Tibial artery (tissue), 4 donors: Measurements from ENCODE around the gene TBX15.

Experiments used
- DNase-seq, 2 donors: peaks; one replicate each; pipeline ENCODE4 v3.0.0-alpha.2; 2019
- H3K27ac ChIP-seq, 2 donors: fragments of 200-600 bp; sonication (generic) in 1 of 2; 1 replicate in 1 of 2; 2 replicates in 1 of 2; pipeline ENCODE4 v1.5.1; 2018 to 2019; ENCODE audit warnings: mild to moderate bottlenecking in 1 of 2
- H3K27me3 ChIP-seq, 2 donors: fragments of 200-600 bp; sonication (generic) in 1 of 2; one replicate each; pipeline versions ENCODE4 v1.5.1 to v1.6.0; 2016 to 2019
- H3K36me3 ChIP-seq, 3 donors: fragments of 200-600 bp; sonication (generic) in 2 of 3; one replicate each; pipeline ENCODE4 v1.5.1; 2016 to 2019; ENCODE audit warnings: mild to moderate bottlenecking in 2 of 3
- H3K4me1 ChIP-seq, 4 donors: fragments of 200-600 bp; sonication (generic) in 2 of 4; 1 replicate in 3 of 4; 2 replicates in 1 of 4; pipeline ENCODE4 v1.5.1; 2016 to 2019
- H3K4me3 ChIP-seq, 2 donors: fragments of 200-600 bp; sonication (generic) in 1 of 2; 1 replicate in 1 of 2; 2 replicates in 1 of 2; pipeline ENCODE4 v1.5.1; 2018 to 2019; ENCODE audit warnings: mild to moderate bottlenecking in 2 of 2
- H3K9me3 ChIP-seq, 3 donors: fragments of 200-600 bp; sonication (generic) in 1 of 3; one replicate each; pipeline ENCODE4 v1.5.1; 2016 to 2019
- CTCF ChIP-seq, 2 experiments: fragments of 200-600 bp in 1 of 2; fragments of 450-650 bp in 1 of 2; IDR thresholded peaks; one replicate each; pipeline ENCODE4 v1.5.1; 2017 to 2019; ENCODE audit warnings: antibody characterized with exemption in 2 of 2, mild to moderate bottlenecking in 1 of 2, moderate library complexity in 1 of 2
- intact Hi-C: fragments of 100-400 bp; cut with DNase I; formaldehyde crosslinking; loops from one replicate; pipeline ENCODE4 v1.15.0; 2023; ENCODE audit warnings: low total_unique reads

TBX15 gene

GRCh38 chr1:118945489-118945888 lies 42.7 kb downstream of the TBX15 start:
- H3K27ac ChIP-seq = no peak overlapping the region
- no peaks in the 10 kb centered on the region for H3K27me3 ChIP-seq
- H3K4me1 ChIP-seq = peaks cover 0 to 61% (median 22%) of the 10 kb centered on the region in 4 donors
- no peak overlapping the region for H3K4me3 ChIP-seq
- no peak for DNase-seq
- H3K36me3 ChIP-seq = no peaks in the 10 kb centered on the region
- H3K9me3 ChIP-seq = no peaks in the 10 kb centered on the region
- TF ChIP-seq CTCF (IDR thresholded peaks at IDR 0.05) = no peak
- intact Hi-C loops = no loop called here

GRCh38 chr1:118944546-118944945 lies 43.6 kb downstream of the TBX15 start:
- DNase-seq = no peak
- Histone ChIP-seq H3K9me3 (no peaks in the 10 kb centered on the region), H3K27me3 (no peaks in the 10 kb centered on the region), H3K27ac (no peak overlapping the region), H3K4me1 (peaks cover 0 to 52% (median 18%) of the 10 kb centered on the region in 4 donors), H3K4me3 (no peak overlapping the region), H3K36me3 (no peaks in the 10 kb centered on the region)
- TF ChIP-seq CTCF (IDR thresholded peaks at IDR 0.05) = no peak
- intact Hi-C loops = no loop called here

GRCh38 chr1:118944133-118944532 lies 44.0 kb downstream of the TBX15 start:
- no peak for TF ChIP-seq CTCF (IDR thresholded peaks at IDR 0.05)
- no peaks in the 10 kb centered on the region for H3K27me3 ChIP-seq
- no peaks in the 10 kb centered on the region for H3K9me3 ChIP-seq
- H3K27ac ChIP-seq = no peak overlapping the region
- intact Hi-C loops = no loop called here
- H3K4me1 ChIP-seq = peaks cover 0 to 48% (median 16%) of the 10 kb centered on the region in 4 donors
- DNase-seq = no peak
- H3K36me3 ChIP-seq = no peaks in the 10 kb centered on the region
- H3K4me3 ChIP-seq = no peak overlapping the region

GRCh38 chr1:118940957-118941356 lies 47.2 kb downstream of the TBX15 start:
- no peak for TF ChIP-seq CTCF (IDR thresholded peaks at IDR 0.05)
- peaks cover 0 to 42% (median 7%) of the 10 kb centered on the region in 4 donors for H3K4me1 ChIP-seq
- H3K9me3 ChIP-seq = no peaks in the 10 kb centered on the region
- no peak for DNase-seq
- no peak overlapping the region for H3K4me3 ChIP-seq
- intact Hi-C loops = no loop called here
- H3K27ac ChIP-seq = no peak overlapping the region
- H3K36me3 ChIP-seq = no peaks in the 10 kb centered on the region
- no peaks in the 10 kb centered on the region for H3K27me3 ChIP-seq

- Histone ChIP-seq H3K27ac (no peak overlapping the region), H3K36me3 (no peaks in the 10 kb centered on the region), H3K9me3 (no peaks in the 10 kb centered on the region), H3K27me3 (no peaks in the 10 kb centered on the region), H3K4me3 (no peak overlapping the region), H3K4me1 (peaks cover 0 to 44% (median 1%) of the 10 kb centered on the region in 4 donors)
- intact Hi-C loops = no loop called here
- DNase-seq = no peak
- no peak for TF ChIP-seq CTCF (IDR thresholded peaks at IDR 0.05)
Observed at GRCh38 chr1:118937413-118938072, 50.6 kb downstream of the TBX15 start.
